ENCODE results near the gene BABAM2. TPM values are rescaled to one million over a fixed set of nuclear protein-coding genes. Genes with fewer than 3 reads are reported as not detected.
"Not testable (repeated sequence)": the region's sequence is repeated elsewhere in the genome, so short reads cannot be mapped to it uniquely, and the experiment has no call there.

BABAM2 gene
- 21.9 TPM for polyA plus RNA-seq (ENCODE audit: insufficient read length)

DNA sequence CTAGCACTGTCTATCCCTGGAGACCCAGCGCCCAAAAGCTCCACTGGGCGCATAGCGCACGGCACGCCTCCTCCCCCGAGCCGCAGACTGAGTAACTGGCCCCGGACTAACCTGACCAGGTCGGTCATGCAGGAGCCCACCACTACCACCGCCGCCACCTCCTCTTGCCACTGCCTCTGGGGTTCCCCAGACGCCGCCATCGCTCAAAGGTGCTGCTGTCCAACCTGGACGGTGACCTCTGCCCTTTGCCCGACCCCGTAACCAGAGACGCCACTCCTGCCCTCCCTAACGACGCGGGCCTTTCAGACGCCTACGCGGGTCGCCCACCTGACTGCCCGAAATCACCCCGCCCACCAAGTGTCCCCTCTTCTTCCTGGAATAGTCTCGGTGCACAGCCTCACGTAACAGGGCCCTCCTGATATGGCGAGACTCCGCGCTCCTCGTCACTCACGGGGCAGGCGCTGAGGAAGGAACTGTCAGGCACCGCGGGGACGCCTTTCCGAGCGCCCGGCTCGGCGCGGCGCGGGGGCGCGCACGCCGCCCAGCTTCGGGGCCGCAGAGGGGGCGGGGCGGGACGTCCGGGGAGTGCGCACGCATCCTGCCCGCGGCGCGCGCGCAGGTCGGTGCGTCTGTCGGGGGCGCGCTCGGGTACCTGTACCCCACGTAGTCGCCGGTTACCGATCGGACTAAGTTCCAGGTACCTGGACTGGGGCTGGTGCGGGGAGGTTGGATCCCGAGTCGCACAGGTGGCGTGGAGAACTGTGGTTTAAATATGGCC lies at the start of gene BABAM2, which contains the start of gene RBKS:
BABAM2 (plus strand) TSS at position 584 of the 778 bp plus-strand sequence. CDS start 3,828 bp downstream, outside the sequence.
RBKS (minus strand) TSS at position 242 of the 778 bp plus-strand sequence; CDS start at position 200, 42 bp downstream.
- DNase-seq (ENCODE audit: low read depth): peak; percentile 64

DNA sequence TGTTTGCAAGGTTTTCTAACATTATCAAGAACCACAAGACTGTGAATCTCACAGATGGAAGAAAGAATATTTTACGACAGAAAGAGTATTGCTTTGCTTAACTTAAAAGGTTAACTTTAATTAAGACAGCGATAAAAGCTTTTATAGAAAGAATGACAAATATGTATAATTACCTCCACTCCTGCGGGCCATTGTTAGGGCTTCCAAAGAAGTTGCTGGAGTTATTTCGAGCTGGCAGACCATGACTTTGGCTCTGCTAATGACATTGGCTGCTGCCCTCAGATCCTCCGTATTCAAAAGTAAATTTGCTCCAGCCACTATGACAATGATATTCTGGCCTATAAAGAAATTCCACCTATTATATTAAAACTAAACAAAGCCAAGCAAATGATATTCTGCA lies 47.6 kb upstream of the BABAM2 start:
- no peak for DNase-seq (ENCODE audit: low read depth)

- no peak for DNase-seq (ENCODE audit: low read depth)
Observed at GRCh38 chr2:27843992-27844391, 46.5 kb upstream of the BABAM2 start.

DNA sequence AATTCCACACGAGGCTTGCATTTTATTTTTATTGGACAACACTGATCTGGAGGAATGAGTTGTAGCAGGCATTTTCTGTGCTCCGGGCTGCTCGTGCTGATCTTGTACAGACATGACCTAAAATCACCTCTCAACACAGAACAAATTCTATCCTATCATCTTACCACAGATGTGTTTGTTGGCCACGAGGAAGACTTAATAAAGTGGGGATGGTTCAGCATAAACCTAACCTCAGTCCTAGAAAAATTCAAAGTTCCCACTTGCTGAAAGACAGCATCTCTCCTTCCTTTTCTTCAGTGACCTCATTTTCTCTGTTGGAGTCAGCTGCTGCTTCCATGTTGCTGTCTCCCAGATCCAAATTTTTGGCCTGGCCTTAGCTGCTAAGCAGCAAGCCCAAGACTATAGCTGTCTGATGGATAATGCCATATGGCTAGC lies 45.7 kb upstream of the BABAM2 start:
- no peak for DNase-seq (ENCODE audit: low read depth)

DNA sequence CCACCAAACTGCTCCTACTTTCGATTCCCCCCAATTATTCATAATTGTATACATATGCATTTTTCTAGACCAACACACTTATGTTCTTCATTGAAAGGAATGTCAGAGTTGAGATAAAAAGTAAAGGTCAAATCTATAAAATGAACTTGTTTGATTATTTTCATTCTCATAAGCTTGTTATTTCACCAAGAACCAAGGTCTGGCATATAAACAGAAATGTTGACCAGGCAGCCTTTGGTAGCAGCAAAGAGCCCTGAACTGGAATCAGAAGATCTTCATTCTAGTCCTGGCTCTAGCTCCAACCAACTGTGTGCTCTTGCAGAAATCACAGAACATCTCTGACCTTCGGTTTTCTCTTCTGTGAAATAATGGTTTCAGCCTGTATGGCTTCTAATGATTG lies 43.2 kb upstream of the BABAM2 start:
- no peak for DNase-seq (ENCODE audit: low read depth)

DNA sequence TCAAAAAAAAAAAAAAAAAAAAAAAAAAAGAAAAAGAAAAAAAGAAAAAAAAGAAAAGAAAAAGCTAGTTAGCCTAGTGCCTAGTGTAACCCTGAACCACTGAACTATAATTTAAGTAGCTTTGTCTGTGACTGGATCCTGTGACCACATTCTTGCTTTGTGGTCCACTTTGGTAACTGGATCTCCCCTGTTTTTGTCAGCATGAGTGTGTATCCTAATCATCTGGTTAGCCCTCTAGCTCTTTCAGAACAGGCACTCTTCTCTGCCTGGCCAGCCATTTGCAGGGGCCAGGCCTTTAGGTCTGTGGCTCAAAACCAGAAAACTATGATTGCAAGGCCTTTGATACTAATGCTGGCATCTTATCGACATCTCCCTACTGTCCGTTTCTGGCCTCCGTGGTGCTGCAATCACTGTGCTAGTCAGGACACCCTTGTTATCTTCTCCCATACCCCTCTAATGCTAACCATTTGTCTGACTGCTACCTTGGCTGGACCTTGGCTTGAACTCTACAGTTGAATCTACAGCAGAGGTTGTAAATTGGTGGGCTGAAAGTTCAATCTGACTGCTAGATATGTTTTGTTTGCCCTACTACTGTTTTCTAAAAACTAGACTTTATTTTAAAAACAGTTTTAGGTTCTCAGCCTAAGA lies 40.8 kb upstream of the BABAM2 start:
- DNase-seq (ENCODE audit: low read depth): no peak

DNA sequence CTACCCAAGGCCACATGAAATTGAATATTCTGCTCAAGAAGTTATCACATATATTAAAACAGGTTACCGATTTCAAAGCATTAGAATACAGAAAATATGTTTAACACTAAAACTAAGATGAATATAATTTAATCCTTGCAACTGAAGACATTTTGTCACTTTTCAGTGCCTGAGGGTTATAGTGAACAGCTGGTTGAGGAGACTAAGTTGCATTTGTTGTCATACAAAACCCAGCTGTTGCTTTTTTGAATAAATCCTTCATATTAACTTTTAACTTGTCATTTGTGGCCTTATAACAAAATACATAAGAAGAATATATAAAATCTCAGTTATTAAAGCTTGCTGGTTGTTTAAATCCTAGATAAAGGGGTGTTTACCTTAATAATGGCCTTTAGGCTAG lies 37.8 kb upstream of the BABAM2 start:
- no peak for DNase-seq (ENCODE audit: low read depth)

DNA sequence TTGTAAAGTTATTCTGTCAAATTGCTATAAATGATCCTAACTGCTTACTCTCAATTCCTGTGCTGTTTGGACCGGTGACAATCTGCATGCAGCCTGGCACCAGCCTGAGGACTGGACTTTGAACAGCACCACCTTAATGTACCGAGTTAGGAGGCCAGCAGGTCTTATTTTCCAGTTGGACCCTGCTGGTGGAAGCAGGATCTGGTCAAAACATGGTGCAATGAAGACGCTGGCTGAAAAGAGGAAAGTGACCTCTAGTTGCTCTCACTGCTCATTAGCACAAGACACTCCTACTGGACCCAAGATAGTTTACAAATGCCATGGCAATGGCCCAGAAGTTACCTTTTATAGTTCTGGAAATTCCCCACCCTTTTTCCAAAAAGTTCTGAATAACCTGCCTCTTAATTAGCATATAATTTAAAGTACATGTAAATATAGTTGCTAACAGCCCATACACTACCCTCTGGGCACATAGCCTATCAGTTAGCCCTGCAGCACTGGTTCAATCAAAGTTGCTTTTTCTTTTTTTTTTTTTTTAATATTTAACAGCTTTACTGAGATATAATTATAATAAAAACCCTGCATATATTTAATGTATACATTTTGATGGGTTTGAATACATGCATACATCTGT lies 36.2 kb upstream of the BABAM2 start:
- no peak for DNase-seq (ENCODE audit: low read depth)

- no peak for DNase-seq (ENCODE audit: low read depth)
Observed at GRCh38 chr2:27855476-27855875, 35.1 kb upstream of the BABAM2 start.

GRCh38 chr2:27856386-27856785 lies 34.1 kb upstream of the BABAM2 start:
- no peak for DNase-seq (ENCODE audit: low read depth)

DNA sequence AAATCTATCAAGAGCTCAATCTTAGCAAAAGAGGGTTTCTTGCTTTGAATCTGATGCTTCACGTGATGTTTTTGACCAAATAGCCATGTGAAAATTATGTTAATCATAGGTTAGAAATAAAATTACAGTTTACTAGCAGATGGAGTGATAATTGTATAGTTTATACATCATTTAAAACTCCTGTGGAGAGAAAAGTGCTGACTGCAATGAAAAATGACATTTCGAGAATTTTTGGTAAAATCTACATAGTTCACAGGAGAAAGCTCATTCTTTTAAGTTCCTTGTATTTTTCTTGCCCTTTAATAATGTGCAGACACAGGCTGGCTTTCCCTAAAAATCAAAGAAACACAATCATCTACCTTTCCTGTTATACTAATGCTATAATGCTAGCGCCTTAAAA lies 33.6 kb upstream of the BABAM2 start:
- no peak for DNase-seq (ENCODE audit: low read depth)

- no peak for DNase-seq (ENCODE audit: low read depth)
Observed at GRCh38 chr2:27857417-27858172, 32.9 kb upstream of the BABAM2 start.

GRCh38 chr2:27860111-27860510 lies 30.4 kb upstream of the BABAM2 start:
- DNase-seq (ENCODE audit: low read depth): no peak

- no peak for DNase-seq (ENCODE audit: low read depth)
Observed at GRCh38 chr2:27863146-27863545, 27.4 kb upstream of the BABAM2 start.

- not testable (repeated sequence) for DNase-seq (ENCODE audit: low read depth)
Observed at GRCh38 chr2:27863955-27864354, 26.6 kb upstream of the BABAM2 start.

- DNase-seq (ENCODE audit: low read depth): no peak
Observed at GRCh38 chr2:27866237-27866636, 24.3 kb upstream of the BABAM2 start.

GRCh38 chr2:27869763-27870162 lies 20.8 kb upstream of the BABAM2 start:
- DNase-seq (ENCODE audit: low read depth): no peak

DNA sequence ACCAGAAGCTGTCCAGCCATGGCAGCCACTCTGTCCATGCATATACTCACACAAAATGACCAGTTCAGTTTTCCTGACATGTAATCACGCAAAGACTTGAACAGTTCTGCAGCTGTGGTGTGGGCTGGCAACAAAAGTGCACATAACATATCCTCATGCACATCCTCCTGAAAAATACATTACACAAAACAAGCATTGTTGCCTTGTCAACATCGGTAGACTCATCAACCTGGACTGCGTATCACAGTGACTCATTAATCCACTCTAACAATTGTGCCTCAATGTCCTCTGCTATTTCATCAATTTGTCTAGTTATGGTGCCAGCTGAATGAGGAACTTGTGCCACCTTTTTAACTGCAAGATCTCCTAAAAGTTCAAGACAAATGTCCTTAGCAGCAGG lies 19.8 kb upstream of the BABAM2 start:
- DNase-seq (ENCODE audit: low read depth): no peak

- DNase-seq (ENCODE audit: low read depth): no peak
Observed at GRCh38 chr2:27871802-27872201, 18.7 kb upstream of the BABAM2 start.

- no peak for DNase-seq (ENCODE audit: low read depth)
Observed at GRCh38 chr2:27873091-27873490, 17.4 kb upstream of the BABAM2 start.

DNA sequence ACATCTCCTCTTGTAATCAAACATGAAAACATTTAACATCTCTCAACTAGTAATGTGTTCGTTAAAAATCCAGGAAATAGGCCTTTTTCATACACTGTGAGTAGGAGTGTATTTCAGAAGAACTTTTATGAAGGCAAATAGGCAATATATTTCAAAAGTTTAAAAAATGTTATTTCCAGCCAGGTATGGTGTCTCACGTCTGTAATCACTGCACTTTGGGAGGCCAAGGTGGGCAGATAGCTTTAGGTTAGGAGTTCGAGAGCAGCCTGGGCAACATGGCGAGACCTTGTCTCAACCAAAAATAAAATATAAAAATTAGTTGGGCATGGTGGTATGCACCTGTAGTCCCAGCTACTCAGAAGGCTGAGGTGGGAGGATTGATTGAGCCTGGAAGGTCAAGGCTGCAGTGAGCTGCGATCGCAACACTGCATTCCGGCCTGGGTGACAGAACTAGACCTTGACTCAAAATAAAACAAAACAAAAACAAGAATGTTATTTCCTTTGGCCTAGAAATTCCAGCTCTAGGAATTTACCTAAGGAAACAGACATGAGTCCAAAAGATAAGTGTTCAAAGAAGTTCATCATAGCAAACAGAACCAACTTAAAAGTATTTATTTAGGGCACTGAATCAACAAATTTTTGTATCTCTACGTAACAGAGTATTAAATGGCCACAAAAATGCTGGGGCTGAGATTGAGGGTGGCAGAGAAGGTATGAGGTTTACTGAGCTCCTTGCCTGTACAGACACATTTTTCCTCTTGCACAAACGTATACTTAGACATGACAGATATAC lies 15.2 kb upstream of the BABAM2 start:
- no peak for DNase-seq (ENCODE audit: low read depth)
